ENCODE results near the gene TBRG4. TPM values are rescaled to one million over a fixed set of nuclear protein-coding genes. Genes with fewer than 3 reads are reported as not detected.

TBRG4 gene
- total and polyA plus RNA-seq, 2 donors (not counting 3 experiments of a cell fraction or from before 2014, with no cell fraction given) = 43.7 to 56.7 TPM

DNA sequence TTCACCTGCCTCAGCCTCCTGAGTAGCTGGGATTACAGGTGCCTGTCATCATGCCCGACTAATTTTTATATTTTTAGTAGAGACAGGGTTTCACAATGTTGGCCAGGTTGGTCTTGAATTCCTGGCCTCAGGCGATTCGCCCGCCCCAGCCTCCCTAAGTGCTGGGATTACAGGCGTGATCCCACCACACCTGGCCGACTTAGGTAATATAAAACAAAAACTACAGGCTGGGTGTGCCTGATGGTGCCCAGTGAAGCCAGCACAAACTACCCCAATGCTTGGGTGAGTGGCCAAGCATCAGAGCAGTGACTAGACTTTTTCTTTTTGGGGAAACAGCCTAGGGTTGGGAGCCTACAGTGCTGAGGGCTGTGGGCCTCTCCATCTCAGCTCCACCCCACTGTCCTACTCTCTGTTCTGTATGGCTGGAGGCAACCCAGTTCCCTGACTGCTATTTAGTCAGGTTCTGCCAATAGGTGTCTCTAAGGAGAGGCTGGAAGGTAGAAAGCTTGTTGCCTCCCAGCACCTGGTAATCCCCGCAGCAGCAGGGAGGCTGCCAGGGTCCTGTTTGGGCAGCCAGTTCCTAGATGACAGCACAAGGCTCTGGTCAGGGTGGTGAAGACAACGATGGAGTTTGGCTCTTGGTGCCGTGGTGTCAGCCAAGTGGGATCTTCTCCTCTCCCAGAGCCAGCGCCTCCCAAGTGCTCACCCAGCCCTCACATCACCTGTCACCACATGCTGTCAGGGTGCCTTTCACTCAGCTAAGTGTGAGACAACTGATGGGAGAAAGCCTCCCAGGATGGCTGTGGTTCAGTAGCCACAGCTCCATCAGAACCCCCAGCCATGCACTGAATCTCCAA, 12.3 kb downstream of the TBRG4 start:
- FAIRE-seq (no peak), DNase-seq (ENCODE audit: low read depth, low spot score) (no peak)
- H3K27ac ChIP-seq (ENCODE audit: insufficient read depth, low read depth, low read length) = no peak overlapping the region
- TF ChIP-seq, protein P1, sequence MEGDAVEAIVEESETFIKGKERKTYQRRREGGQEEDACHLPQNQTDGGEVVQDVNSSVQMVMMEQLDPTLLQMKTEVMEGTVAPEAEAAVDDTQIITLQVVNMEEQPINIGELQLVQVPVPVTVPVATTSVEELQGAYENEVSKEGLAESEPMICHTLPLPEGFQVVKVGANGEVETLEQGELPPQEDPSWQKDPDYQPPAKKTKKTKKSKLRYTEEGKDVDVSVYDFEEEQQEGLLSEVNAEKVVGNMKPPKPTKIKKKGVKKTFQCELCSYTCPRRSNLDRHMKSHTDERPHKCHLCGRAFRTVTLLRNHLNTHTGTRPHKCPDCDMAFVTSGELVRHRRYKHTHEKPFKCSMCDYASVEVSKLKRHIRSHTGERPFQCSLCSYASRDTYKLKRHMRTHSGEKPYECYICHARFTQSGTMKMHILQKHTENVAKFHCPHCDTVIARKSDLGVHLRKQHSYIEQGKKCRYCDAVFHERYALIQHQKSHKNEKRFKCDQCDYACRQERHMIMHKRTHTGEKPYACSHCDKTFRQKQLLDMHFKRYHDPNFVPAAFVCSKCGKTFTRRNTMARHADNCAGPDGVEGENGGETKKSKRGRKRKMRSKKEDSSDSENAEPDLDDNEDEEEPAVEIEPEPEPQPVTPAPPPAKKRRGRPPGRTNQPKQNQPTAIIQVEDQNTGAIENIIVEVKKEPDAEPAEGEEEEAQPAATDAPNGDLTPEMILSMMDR (IDR thresholded peaks at IDR 0.05; ENCODE audit: extremely low read depth in 1 of 2, insufficient read depth in 1 of 2, low read depth in 1 of 2, low read length in 2 of 2) = no peak
- TF ChIP-seq JUN (IDR thresholded peaks at IDR 0.05; ENCODE audit: borderline replicate concordance, insufficient read depth, insufficient read length, low read depth) (no peak), MAX (IDR thresholded peaks at IDR 0.05; ENCODE audit: insufficient read depth, insufficient read length) (no peak), GATA2 (IDR thresholded peaks at IDR 0.05; ENCODE audit: insufficient read depth, insufficient read length, low read depth, low read length) (no peak), POLR2A (IDR thresholded peaks at IDR 0.05; ENCODE audit: low read depth, low read length) (no peak), POLR2AphosphoS5 (IDR thresholded peaks at IDR 0.05; ENCODE audit: insufficient read depth, low read depth, low read length) (no peak)
- H3K9me1 ChIP-seq (replicated peaks; ENCODE audit: control insufficient read depth, extremely low read depth, insufficient read depth, low read length) = no peaks in the 10 kb centered on the region
- H4K20me1 ChIP-seq (replicated peaks; ENCODE audit: control insufficient read depth, extremely low read depth, insufficient read depth, low read length) = no peaks in the 10 kb centered on the region
- no peaks in the 10 kb centered on the region for H3K4me1 ChIP-seq (ENCODE audit: control insufficient read depth, extremely low read depth, insufficient read depth, low read length)
- dilution Hi-C loops (cut with MboI; ENCODE audit: extremely low pct_ligation_motif_present, low sequenced_read_pairs) (no loop called here), intact Hi-C loops (cut with micrococcal nuclease) (no loop called here)
- no peak overlapping the region for H3K9ac ChIP-seq (replicated peaks; ENCODE audit: extremely low read depth, insufficient read depth, low read length)
- no peaks in the 10 kb centered on the region for H3K9me3 ChIP-seq (replicated peaks; ENCODE audit: control insufficient read depth, insufficient read depth, low read length)
- no peaks in the 10 kb centered on the region for H3K79me2 ChIP-seq (ENCODE audit: control insufficient read depth, insufficient read depth, low read length)
- BruUV-seq (replicated peaks) = no TSS peak
- no peaks in the 10 kb centered on the region for H3K27me3 ChIP-seq (ENCODE audit: control insufficient read depth in 2 of 2, insufficient read depth in 2 of 2, low read length in 2 of 2)
- no peak overlapping the region for H2AFZ ChIP-seq (ENCODE audit: low read depth, low read length)
- H3K4me3 ChIP-seq (replicated peaks in 1 of 3; ENCODE audit: insufficient read depth in 1 of 3, low read depth in 1 of 3, low read length in 3 of 3) = no peak overlapping the region
- CTCF ChIA-PET = interaction anchor here (0.5 kb wide), 1 partner anchor 62 kb away, joined by 3 read pairs; no protein-coding TSS in a partner anchor
- H3K36me3 ChIP-seq (ENCODE audit: control insufficient read depth in 2 of 2, extremely low read depth in 1 of 2, insufficient read depth in 2 of 2, low read length in 2 of 2) = peaks cover 4 to 45% of the 10 kb centered on the region in 2 experiments
- POLR2A ChIA-PET = no interaction called here
- no peak overlapping the region for H3K4me2 ChIP-seq (ENCODE audit: insufficient read depth, low read length)
